Heart left ventricle (tissue), 16 donors: ENCODE data around the gene NEDD4L. TPM values are rescaled to one million over a fixed set of nuclear protein-coding genes. Genes with fewer than 3 reads are reported as not detected.
A peak's percentile ranks its signal among the peaks of the same experiment; 100 is the strongest.

Experiments
- ATAC-seq, 4 donors: fragments of 200-7000 bp; cut with Tn5 transposase; one replicate each; pipeline ENCODE4 v1.9.1; 2020 to 2022; ENCODE audit warnings: moderate library complexity in 4 of 4, mild to moderate bottlenecking in 3 of 4, moderate number of reproducible peaks in 1 of 4
- DNase-seq, 5 donors: peaks; one replicate each; pipeline ENCODE4 v3.0.0-alpha.2; 2020
- H3K27ac ChIP-seq, 12 donors: fragments of 200-600 bp; sonication (generic) in 4 of 12; one replicate each; pipeline versions ENCODE4 v1.5.0 to v1.8.0; 2016 to 2022; ENCODE audit warnings: mild to moderate bottlenecking in 2 of 12
- H3K27me3 ChIP-seq, 9 donors: fragments of 200-600 bp; sonication (generic) in 2 of 9; one replicate each; pipeline versions ENCODE4 v1.5.1 to v1.8.0; 2016 to 2022; ENCODE audit warnings: mild to moderate bottlenecking in 3 of 9
- H3K36me3 ChIP-seq, 9 donors: fragments of 200-600 bp; sonication (generic) in 2 of 9; one replicate each; pipeline versions ENCODE4 v1.5.0 to v1.8.0; 2018 to 2022; ENCODE audit warnings: mild to moderate bottlenecking in 2 of 9
- H3K4me1 ChIP-seq, 12 donors: fragments of 200-600 bp; sonication (generic) in 4 of 12; one replicate each; pipeline versions ENCODE4 v1.5.0 to v1.8.0; 2016 to 2022; ENCODE audit warnings: mild to moderate bottlenecking in 3 of 12
- H3K4me3 ChIP-seq, 12 donors: fragments of 200-600 bp; sonication (generic) in 4 of 12; one replicate each; pipeline versions ENCODE4 v1.5.0 to v1.8.0; 2017 to 2022; ENCODE audit warnings: mild to moderate bottlenecking in 9 of 12, moderate library complexity in 4 of 12
- H3K9me3 ChIP-seq, 12 donors: fragments of 200-600 bp; sonication (generic) in 4 of 12; one replicate each; pipeline versions ENCODE4 v1.5.0 to v1.8.0; 2016 to 2022; ENCODE audit warnings: mild to moderate bottlenecking in 1 of 12
- CTCF ChIP-seq, 12 donors: fragments of 200-600 bp; sonication (generic) in 4 of 12; IDR thresholded peaks; one replicate each; pipeline versions ENCODE4 v1.5.0 to v1.8.0; 2018 to 2022; ENCODE audit warnings: antibody characterized with exemption in 12 of 12, mild to moderate bottlenecking in 5 of 12
- POLR2A ChIP-seq, 2 donors: fragments of 450-650 bp; IDR thresholded peaks; one replicate each; pipeline ENCODE4 v1.6.1; 2017; ENCODE audit warnings: antibody characterized with exemption in 2 of 2, mild to moderate bottlenecking in 2 of 2, moderate library complexity in 2 of 2
- WGBS, 4 donors: extraction: QIAGEN DNeasy Blood & Tissue Kit in 2 of 4; methylation state at CpG; one replicate each; pipeline versions ENCODE4 v1.1.5 to v1.1.7; 2013 to 2018; 5-methylcytosine and 5-hydroxymethylcytosine counted together
- intact Hi-C, 10 donors: fragments of 100-400 bp; cut with DNase I; formaldehyde crosslinking; loops; one replicate each; pipeline versions ENCODE4 v1.11.1 to v1.14.2; 2022
- polyA plus RNA-seq, 2 donors: library from polyadenylated mRNA; stranded (reverse); fragments of 200-250 nt; gene quantifications; one replicate each; pipeline ENCODE4 v1.2.3, GENCODE V29; 2013
- total RNA-seq, 9 donors: library from RNA; depleted of rRNA in 2 of 9; stranded (reverse); fragments of >200 nt in 2 of 9; fragmentation: NEBNext Ultra II Directional in 3 of 9; extraction: Animal tissue kit (Norgen Biotek cat#: 25700) in 3 of 9; gene quantifications; one replicate each; pipeline versions ENCODE4 v1.1.0 to v1.2.4, GENCODE V29; 2016 to 2023
- donor health status: ischemic (EF 13 %, LVEDD 7.1; RV severe dilation, severe dysfunction).
- donor health status: healthy with polysubstance abuse.
- donor health status: DM: no; HTN: yes; CAD: no.
- donor health status: DM: no; HTN: no; CAD: no.
- donor health status: ischemic (EF 25% LVEDD 6.9; RV normal size, moderate dysfunction).
- donor health status: ischemic (EF 25% LVEDD 5.7; RV mildly dilated, moderate dysfunction).
- donor health status: healthy.
- donor health status: DM: yes; HTN: yes; CAD: no.
- donor health status: ischemic (EF 35%, LVEDD 5.7; RV mildly dilated, moderate dysfunction).
- donor health status: nonischemic (EF 11% LVEDD 7.7; RV severe dilation, severe dysfunction).
- donor health status: DM: yes; HTN: yes; CAD: no.
- donor health status: PGD.
- donor health status: ischemic (EF 29% LVEDD 5.4; RV normal size, mild dysfunction).
- donor health status: nonischemic (EF 23%, LVEDD 6.1; RV moderate dilation, normal function).

Gene NEDD4L
- total and polyA plus RNA-seq, 11 donors, result 14.7 to 64.1 (median 51.7) TPM

DNA sequence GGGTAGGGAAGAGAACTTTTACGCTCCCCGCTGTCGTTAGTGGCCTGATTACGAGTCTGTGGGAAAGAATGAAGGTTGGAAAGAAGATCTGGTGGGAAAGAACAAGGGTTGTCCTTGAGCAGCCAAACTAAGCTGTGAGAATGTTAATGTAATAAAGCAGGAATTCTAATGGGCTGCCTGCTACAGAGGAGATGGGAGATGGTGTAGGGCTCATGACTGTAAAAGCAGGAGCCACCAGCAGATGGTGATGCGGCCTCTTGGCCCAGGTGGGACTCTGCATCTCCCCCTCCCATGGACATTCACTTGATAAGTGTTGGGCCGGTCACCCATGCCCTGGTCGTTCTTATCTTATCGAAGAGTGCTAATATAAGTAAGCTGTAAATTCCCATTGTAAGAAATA is 150.0 kb downstream of the NEDD4L start:
- H3K4me3 ChIP-seq, result no peak overlapping the region
- ATAC-seq (peak; percentile 64 to 80 (median 76)), DNase-seq (peak in 1 of 5 donors; percentile 30)
- H3K4me1 ChIP-seq, result peaks cover 0 to 28% (median 4%) of the 10 kb centered on the region in 12 donors
- no peaks in the 10 kb centered on the region for H3K36me3 ChIP-seq
- WGBS, 4 donors, result 61 to 67% (median 64%) methylated on average over 8 of the region's 8 CpGs
- intact Hi-C loops, result loop anchor here in 7 of 10 donors (5.0 to 10.0 kb wide), 5 partner anchors 38 to 128 kb away; no protein-coding TSS in a partner anchor
- peaks cover 0 to 5% (median 0%) of the 10 kb centered on the region in 9 donors for H3K27me3 ChIP-seq
- no peaks in the 10 kb centered on the region for H3K9me3 ChIP-seq
- H3K27ac ChIP-seq, result peak overlapping the region in 1 of 12 donors; percentile 30
- peak in 9 of 12 donors; percentile 12 to 59 (median 35) for TF ChIP-seq CTCF (IDR thresholded peaks at IDR 0.05)
- TF ChIP-seq POLR2A (IDR thresholded peaks at IDR 0.05), result no peak

GRCh38 chr18:58195278-58195765 is 151.3 kb downstream of the NEDD4L start:
- Histone ChIP-seq H3K36me3 (no peaks in the 10 kb centered on the region), H3K27ac (peak overlapping the region in 3 of 12 donors; percentile 30 to 78 (median 31)), H3K9me3 (no peaks in the 10 kb centered on the region), H3K4me3 (peak overlapping the region in 11 of 12 donors; percentile 17 to 64 (median 49)), H3K4me1 (peaks cover 0 to 26% (median 4%) of the 10 kb centered on the region in 12 donors), H3K27me3 (peaks cover 0 to 5% (median 0%) of the 10 kb centered on the region in 9 donors)
- TF ChIP-seq POLR2A (IDR thresholded peaks at IDR 0.05), result no peak
- TF ChIP-seq CTCF (IDR thresholded peaks at IDR 0.05), result no peak
- ATAC-seq (peak in 3 of 4 donors; percentile 18 to 60 (median 59)), DNase-seq (peak in 1 of 5 donors; percentile 57)
- intact Hi-C loops, result loop anchor here in 5 of 10 donors (5.0 to 10.0 kb wide), 4 partner anchors 37 to 122 kb away; no protein-coding TSS in a partner anchor
- WGBS, 4 donors, result 27 to 48% (median 37%) methylated on average over 11 to 25 of the region's 25 CpGs

DNA sequence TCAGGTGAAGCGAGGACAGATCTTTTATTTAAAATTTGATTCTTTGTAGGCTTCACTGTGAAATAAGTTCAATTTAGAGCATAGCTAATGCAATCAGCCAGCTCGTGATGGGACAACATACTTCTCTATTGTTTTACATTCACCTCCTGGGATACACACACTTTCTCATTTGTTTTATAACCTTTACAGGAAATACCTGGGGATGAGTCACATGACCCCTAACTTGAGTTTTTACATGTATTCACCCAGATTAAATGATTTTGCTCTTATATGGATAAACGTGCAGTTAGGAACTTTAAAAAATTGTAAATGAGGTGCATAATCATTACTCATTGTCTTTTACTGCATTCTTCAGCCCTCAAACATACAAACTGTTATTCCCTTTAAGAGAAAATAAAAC is 152.1 kb downstream of the NEDD4L start:
- intact Hi-C loops, result loop anchor here in 5 of 10 donors (5.0 to 10.0 kb wide), 4 partner anchors 36 to 121 kb away; no protein-coding TSS in a partner anchor
- no peak for ATAC-seq
- TF ChIP-seq CTCF (IDR thresholded peaks at IDR 0.05), result no peak
- no peak for TF ChIP-seq POLR2A (IDR thresholded peaks at IDR 0.05)
- 77 to 81% (median 80%) methylated on average over 3 of the region's 3 CpGs for WGBS, 4 donors
- peaks cover 0 to 26% (median 4%) of the 10 kb centered on the region in 12 donors for H3K4me1 ChIP-seq
- no peaks in the 10 kb centered on the region for H3K36me3 ChIP-seq
- DNase-seq, result no peak
- peak overlapping the region in 1 of 12 donors; percentile 78 for H3K27ac ChIP-seq
- H3K4me3 ChIP-seq, result peak overlapping the region in 6 of 12 donors; percentile 37 to 64 (median 52)
- H3K9me3 ChIP-seq, result no peaks in the 10 kb centered on the region
- H3K27me3 ChIP-seq, result peaks cover 0 to 5% (median 0%) of the 10 kb centered on the region in 9 donors
